ENCODE data around the gene ZDHHC18.
"Not testable (repeated sequence)": the region's sequence is repeated elsewhere in the genome, so short reads cannot be mapped to it uniquely, and the experiment has no call there.

Gene ZDHHC18

GRCh38 chr1:26858160-26858559, 31.7 kb downstream of the ZDHHC18 start:
- no peak for DNase-seq (ENCODE audit: low spot score)

GRCh38 chr1:26858891-26859640, 32.6 kb downstream of the ZDHHC18 start:
- no peak for DNase-seq (ENCODE audit: low spot score)

DNA sequence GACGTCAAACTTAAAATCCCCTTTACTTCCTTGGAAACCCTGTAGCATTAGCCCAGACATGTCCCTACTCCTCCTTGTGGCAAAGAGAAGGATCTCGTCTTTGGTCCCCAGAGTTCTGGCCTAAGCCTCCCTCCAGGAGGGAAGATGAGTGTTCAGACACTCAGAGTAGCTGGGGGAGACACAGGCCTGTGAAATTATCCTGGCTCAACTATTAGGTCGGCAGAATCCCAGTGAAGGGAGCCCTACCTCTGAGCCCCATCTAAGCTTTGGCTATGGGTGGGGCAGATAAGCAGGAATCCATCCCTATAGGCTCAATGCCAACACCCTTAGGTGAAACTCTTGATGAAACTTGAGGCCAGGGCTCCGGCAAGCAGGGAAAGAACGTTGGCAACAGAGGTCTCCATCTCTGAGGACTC, 34.8 kb downstream of the ZDHHC18 start:
- DNase-seq (ENCODE audit: low spot score): no peak

DNA sequence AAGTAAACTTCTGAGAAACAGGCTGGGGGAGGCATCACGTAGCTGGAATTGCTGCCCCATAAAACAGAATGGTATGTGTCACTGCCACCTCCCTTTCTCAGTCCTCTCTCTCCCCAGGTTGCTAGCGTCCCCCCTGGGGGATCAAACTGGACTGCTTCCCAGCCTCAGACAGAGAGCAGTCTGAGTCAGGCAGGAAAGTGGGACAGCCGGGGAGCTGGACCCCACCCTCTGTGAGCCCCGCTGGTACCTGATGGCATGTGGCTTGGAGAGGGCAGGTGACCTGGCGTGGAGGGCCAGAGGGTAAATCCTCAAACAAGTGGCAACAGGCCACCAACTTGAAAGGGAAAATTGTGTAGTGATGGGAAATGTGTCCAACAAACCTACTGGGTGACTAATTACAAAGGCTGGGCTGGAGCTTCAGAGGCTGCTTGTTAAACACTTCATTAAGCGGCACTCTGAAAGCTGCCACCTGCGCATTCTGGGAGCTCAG, 35.4 kb downstream of the ZDHHC18 start:
- no peak for DNase-seq (ENCODE audit: low spot score)

DNA sequence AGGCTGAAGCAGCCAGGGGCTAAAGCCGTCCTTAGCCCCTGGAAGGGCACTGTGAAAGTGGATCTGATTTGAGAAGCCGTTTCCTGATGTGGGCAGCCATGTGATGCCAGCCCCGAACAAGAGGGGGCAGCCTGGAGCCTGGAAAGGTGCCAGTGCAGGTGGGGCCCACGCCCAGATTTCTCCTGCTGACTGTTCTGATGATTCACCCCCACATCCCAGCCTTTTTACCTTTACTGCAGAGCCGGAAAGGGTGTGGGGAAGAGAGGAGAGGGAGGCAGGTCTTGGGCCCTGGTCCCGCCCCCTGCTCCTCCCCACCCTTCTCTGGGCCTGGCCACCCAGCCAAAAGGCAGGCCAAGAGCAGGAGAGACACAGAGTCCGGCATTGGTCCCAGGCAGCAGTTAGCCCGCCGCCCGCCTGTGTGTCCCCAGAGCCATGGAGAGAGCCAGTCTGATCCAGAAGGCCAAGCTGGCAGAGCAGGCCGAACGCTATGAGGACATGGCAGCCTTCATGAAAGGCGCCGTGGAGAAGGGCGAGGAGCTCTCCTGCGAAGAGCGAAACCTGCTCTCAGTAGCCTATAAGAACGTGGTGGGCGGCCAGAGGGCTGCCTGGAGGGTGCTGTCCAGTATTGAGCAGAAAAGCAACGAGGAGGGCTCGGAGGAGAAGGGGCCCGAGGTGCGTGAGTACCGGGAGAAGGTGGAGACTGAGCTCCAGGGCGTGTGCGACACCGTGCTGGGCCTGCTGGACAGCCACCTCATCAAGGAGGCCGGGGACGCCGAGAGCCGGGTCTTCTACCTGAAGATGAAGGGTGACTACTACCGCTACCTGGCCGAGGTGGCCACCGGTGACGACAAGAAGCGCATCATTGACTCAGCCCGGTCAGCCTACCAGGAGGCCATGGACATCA, 36.5 kb downstream of the ZDHHC18 start, which contains the start of gene SFN:
SFN (plus strand) TSS at position 369 of the 904 bp plus-strand sequence; CDS start at position 433, 64 bp downstream.
- peak; percentile 54 for DNase-seq (ENCODE audit: low spot score)

GRCh38 chr1:26863685-26864077, 37.2 kb downstream of the ZDHHC18 start:
- no peak for DNase-seq (ENCODE audit: low spot score)

DNA sequence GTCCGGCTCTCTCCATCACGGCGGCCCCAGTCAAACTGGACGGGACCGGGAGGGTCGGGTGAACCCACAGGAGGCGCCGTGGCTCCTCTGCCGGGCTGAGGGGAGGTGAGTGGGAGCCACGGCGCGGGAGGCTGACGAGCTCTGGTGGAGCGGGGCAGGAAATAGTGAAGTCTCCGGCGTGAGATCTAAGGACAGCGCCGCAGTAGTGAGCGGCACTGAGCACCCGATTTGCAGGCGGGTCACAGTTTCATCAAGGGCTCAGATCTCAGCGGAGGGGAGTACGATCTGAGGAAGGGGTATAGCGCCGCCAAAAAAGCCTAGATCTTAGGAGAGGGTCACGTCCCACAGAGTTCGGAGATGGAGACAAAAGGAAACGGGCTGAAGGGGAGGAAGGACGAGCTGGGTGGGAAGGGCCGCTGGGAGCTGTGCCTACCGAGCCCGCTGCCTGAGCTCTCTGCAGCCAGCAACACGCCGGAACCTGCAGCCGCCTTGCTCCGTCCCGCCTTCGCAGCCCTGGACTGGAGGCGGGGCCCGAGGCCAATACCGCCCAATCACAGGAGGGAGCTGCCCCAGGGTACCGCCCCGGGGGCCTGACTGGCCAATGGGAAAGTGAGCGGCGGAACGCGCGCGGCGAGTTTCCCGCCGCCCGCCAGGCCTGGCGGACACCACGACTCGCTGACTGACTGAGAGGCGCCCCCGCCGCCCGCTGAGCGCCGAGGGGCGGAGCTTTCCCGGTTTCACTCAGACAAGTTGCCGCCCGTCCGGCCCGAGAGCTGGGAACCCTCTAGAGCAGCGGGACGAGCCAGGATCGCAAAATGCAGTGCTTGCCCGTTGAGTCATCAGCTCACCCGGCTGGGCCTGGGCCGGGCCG, 38.4 kb downstream of the ZDHHC18 start:
- DNase-seq (ENCODE audit: low spot score): peak; percentile 96

- not testable (repeated sequence) for DNase-seq (ENCODE audit: low spot score)
Measured at GRCh38 chr1:26873097-26873496, 46.6 kb downstream of the ZDHHC18 start.

- no peak for DNase-seq (ENCODE audit: low spot score)
Measured at GRCh38 chr1:26874896-26875295, 48.4 kb downstream of the ZDHHC18 start.

DNA sequence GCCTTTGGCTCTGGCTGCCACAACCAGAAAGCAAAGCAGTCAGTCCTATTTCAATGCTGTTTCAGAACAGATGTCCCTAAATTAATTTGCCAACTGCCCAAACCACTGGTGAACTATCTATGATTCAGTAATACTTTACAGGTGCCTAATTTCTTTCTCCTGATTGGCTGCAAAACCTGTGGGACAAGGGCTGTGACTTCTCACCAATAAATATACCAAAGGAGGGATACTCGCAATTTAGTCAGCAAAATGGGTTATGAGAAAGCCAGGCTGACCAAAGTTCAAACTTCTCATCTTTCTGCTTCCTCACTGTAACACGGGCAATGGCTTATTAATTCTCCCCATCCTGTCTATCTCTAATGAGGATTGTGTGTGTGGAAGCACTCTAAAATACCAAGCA, 50.8 kb downstream of the ZDHHC18 start:
- no peak for DNase-seq (ENCODE audit: low spot score)

DNA sequence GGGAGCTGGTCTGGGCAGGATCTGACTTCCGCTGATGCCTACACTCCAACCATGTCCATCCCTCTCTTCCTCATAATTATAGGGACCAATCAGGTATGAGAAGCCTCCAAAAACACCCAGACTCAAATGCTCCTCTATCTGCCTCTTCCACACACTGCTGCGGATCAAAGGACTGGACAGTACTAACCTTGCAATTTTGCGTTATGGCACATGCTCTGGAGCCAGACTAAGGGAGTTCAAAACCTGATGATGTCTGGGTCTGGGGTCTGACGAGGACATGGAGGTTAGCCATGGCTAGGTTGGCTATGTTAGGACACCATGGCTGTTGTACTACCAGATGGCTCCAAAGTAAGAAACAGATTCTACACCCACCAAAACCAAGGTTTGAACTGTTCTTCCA, 53.3 kb downstream of the ZDHHC18 start:
- no peak for DNase-seq (ENCODE audit: low spot score)

DNA sequence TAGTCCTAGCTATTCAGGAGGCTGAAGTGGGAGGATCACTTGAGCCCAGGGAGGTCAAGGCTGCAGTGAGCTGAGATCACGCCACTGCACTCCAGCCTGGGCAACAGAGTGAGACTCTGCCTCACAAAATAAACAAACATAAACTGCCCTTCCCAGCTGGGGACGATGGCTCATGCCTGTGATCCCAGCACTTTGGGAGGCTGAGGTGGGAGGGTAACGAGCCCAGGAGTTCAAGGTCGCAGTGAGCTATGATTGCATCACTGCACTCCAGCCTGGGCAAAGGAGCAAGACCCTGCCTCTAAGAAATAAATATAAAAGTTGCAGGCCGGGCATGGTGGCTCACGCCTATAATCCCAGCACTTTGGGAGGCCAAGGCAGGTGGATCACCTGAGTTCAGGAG, 55.1 kb downstream of the ZDHHC18 start:
- DNase-seq (ENCODE audit: low spot score): not testable (repeated sequence)

GRCh38 chr1:26882696-26883463, 56.4 kb downstream of the ZDHHC18 start:
- DNase-seq (ENCODE audit: low spot score): no peak

DNA sequence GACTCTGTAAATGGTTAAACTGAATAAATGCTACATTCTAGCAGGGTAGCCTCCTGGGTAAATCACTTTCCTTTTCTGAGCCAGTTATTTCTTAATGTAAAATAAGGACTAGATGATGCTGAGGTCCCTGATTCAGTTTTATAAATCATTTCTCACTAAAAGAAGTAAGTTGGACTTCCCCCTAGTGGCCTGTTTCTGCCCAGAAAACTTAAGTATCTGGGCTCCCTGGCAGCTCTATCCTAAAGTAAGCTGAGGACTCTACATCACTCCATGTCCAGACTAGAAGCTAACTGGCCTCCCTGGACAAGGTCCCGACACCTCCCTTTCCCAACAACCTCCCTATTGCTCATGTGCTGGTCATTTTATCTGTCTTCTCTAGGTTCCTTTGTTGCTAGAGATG, 60.6 kb downstream of the ZDHHC18 start:
- no peak for DNase-seq (ENCODE audit: low spot score)

- no peak for DNase-seq (ENCODE audit: low spot score)
Measured at GRCh38 chr1:26888231-26888630, 61.7 kb downstream of the ZDHHC18 start.

DNA sequence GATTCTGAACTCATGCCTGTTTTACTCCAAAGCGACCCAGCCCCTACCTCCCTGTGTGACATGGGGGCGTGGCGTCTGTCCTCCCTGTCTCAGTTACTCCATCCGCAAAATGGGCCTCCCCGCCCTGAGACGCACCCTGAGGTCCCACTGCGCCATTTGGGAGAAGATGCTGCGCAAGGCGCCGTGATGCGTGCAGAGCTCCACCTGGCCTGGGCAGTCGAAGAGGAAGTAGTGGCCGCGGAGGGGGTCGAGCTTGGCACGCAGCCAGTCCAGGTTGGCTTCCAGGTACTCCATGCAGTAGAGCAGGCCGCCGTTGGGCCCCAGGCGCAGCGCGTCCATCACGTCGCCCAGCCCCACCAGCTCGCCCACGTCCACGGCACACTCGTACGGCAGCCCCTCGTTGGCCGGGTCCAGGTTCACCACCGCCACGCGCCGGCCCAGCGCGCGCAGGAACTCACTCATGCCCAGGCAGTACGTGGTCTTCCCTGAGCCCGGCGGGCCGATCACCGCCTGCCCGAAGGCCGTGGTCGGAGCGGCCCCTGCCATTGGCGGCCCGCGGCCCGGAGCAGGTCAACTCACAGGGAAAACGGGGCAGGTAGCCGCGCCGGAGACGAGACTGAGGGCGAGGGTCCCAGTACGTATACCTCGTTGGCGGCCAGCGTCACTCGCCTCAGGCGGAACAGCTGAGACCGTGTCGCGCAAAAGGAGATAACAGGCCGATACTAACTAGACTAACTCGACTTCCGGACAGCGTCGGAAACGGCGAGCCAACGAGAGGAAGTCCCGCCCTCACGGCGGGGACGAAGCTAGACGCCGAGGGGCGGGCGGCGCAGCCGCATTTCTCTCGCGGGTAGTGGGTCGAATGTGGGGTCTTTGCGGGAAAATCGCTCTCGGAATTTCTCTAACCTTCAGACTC, 63.3 kb downstream of the ZDHHC18 start, which contains the start of gene GPN2:
GPN2 (minus strand) TSS at position 733 of the 916 bp plus-strand sequence; CDS start at position 546, 187 bp downstream.
- peak; percentile 90 for DNase-seq (ENCODE audit: low spot score)

GRCh38 chr1:26890467-26890796, 63.9 kb downstream of the ZDHHC18 start:
- DNase-seq (ENCODE audit: low spot score): no peak

DNA sequence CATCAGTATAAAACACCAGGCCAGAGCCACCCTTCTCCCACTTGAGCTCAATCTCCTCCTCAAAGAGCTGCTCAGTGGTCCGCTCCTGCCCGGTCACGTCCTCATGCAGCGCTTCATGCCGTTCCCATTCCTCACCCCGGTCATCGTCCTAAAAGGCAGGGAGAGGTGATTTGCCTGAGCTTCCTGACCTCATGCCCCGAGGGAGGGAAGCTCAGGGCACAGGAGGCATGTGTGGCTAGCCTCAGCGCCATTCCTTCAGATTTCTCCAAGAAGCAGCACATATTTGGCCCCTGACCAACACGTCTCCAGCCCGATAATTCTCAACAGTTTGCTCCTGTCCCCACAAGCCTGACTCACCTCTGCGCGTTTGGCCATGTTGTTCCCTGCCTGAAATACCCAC, 67.8 kb downstream of the ZDHHC18 start:
- DNase-seq (ENCODE audit: low spot score): no peak

GRCh38 chr1:26897351-26897750, 70.9 kb downstream of the ZDHHC18 start:
- DNase-seq (ENCODE audit: low spot score): no peak

Data from germinal center (tissue), 1 donor.